ENCODE results near the gene UFD1.

UFD1 gene

GRCh38 chr22:19507534-19507861 lies 28.5 kb upstream of the UFD1 start:
- Mint-ChIP-seq H3K9me3 (no peaks in the 10 kb centered on the region), H3K4me3 (no peak overlapping the region), H3K27me3 (no peaks in the 10 kb centered on the region), H3K36me3 (peaks cover 55% of the 10 kb centered on the region), H3K4me1 (peaks cover 33% of the 10 kb centered on the region), H3K27ac (peak overlapping the region; percentile 76)
- DNase-seq, result no peak
- CTCF ChIA-PET, result interaction anchor here (0.8 kb wide), 1 partner anchor 23 kb away, joined by 3 read pairs; no protein-coding TSS in a partner anchor

- CTCF ChIA-PET, result interaction anchor here (1.2 to 2.0 kb wide), 2 partner anchors 10 to 123 kb away, joined by 3 to 10 read pairs; no protein-coding TSS in a partner anchor
- no peak overlapping the region for H3K4me3 Mint-ChIP-seq
- no peaks in the 10 kb centered on the region for H3K27me3 Mint-ChIP-seq
- no peak for DNase-seq
- no peaks in the 10 kb centered on the region for H3K9me3 Mint-ChIP-seq
- peak overlapping the region; percentile 86 for H3K27ac Mint-ChIP-seq
- H3K36me3 Mint-ChIP-seq, result peaks cover 45% of the 10 kb centered on the region
- peaks cover 33% of the 10 kb centered on the region for H3K4me1 Mint-ChIP-seq
These were observed 27.2 kb upstream of the UFD1 start for GRCh38 chr22:19506212-19506611.

GRCh38 chr22:19505735-19506126 lies 26.7 kb upstream of the UFD1 start:
- CTCF ChIA-PET, result interaction anchor here (1.2 to 2.0 kb wide), 2 partner anchors 9 to 124 kb away, joined by 3 to 10 read pairs; no protein-coding TSS in a partner anchor
- H3K4me1 Mint-ChIP-seq, result peaks cover 33% of the 10 kb centered on the region
- H3K9me3 Mint-ChIP-seq, result no peaks in the 10 kb centered on the region
- peak overlapping the region; percentile 86 for H3K27ac Mint-ChIP-seq
- H3K36me3 Mint-ChIP-seq, result peaks cover 42% of the 10 kb centered on the region
- H3K27me3 Mint-ChIP-seq, result no peaks in the 10 kb centered on the region
- DNase-seq, result no peak
- H3K4me3 Mint-ChIP-seq, result no peak overlapping the region

- CTCF ChIA-PET, result interaction anchor here (0.6 to 2.0 kb wide), 3 partner anchors 9 to 293 kb away, joined by 3 to 10 read pairs (median 3); no protein-coding TSS in a partner anchor
- Mint-ChIP-seq H3K9me3 (no peaks in the 10 kb centered on the region), H3K27me3 (no peaks in the 10 kb centered on the region), H3K4me3 (no peak overlapping the region), H3K36me3 (peaks cover 47% of the 10 kb centered on the region), H3K27ac (peak overlapping the region; percentile 86), H3K4me1 (peaks cover 33% of the 10 kb centered on the region)
- DNase-seq, result peak; percentile 54
These were observed 26.1 kb upstream of the UFD1 start for GRCh38 chr22:19504900-19505734.

- DNase-seq, result no peak
- H3K36me3 Mint-ChIP-seq, result peaks cover 45% of the 10 kb centered on the region
- H3K4me3 Mint-ChIP-seq, result no peak overlapping the region
- H3K27ac Mint-ChIP-seq, result peak overlapping the region; percentile 86
- CTCF ChIA-PET, result no interaction called here
- H3K4me1 Mint-ChIP-seq, result peaks cover 33% of the 10 kb centered on the region
- no peaks in the 10 kb centered on the region for H3K27me3 Mint-ChIP-seq
- H3K9me3 Mint-ChIP-seq, result no peaks in the 10 kb centered on the region
These were observed 24.9 kb upstream of the UFD1 start for GRCh38 chr22:19503869-19504268.

- H3K27me3 Mint-ChIP-seq, result no peaks in the 10 kb centered on the region
- CTCF ChIA-PET, result interaction anchor here (1.0 kb wide), 1 partner anchor 23 kb away, joined by 5 read pairs; no protein-coding TSS in a partner anchor
- no peak overlapping the region for H3K4me3 Mint-ChIP-seq
- H3K9me3 Mint-ChIP-seq, result no peaks in the 10 kb centered on the region
- no peak overlapping the region for H3K27ac Mint-ChIP-seq
- peaks cover 33% of the 10 kb centered on the region for H3K4me1 Mint-ChIP-seq
- no peak for DNase-seq
- H3K36me3 Mint-ChIP-seq, result peaks cover 46% of the 10 kb centered on the region
These were observed 24.4 kb upstream of the UFD1 start for GRCh38 chr22:19503367-19503766.

- Mint-ChIP-seq H3K4me3 (no peak overlapping the region), H3K4me1 (peaks cover 33% of the 10 kb centered on the region), H3K27me3 (no peaks in the 10 kb centered on the region), H3K9me3 (no peaks in the 10 kb centered on the region), H3K36me3 (peaks cover 44% of the 10 kb centered on the region), H3K27ac (no peak overlapping the region)
- CTCF ChIA-PET, result interaction anchor here (2.2 kb wide), 1 partner anchor 128 kb away, joined by 8 read pairs; no protein-coding TSS in a partner anchor
- DNase-seq, result no peak
These were observed 23.0 kb upstream of the UFD1 start for GRCh38 chr22:19501897-19502447.

GRCh38 chr22:19499880-19500242 lies 20.9 kb upstream of the UFD1 start:
- H3K4me1 Mint-ChIP-seq, result peaks cover 24% of the 10 kb centered on the region
- no peak overlapping the region for H3K4me3 Mint-ChIP-seq
- CTCF ChIA-PET, result no interaction called here
- no peak for DNase-seq
- H3K27me3 Mint-ChIP-seq, result no peaks in the 10 kb centered on the region
- peaks cover 31% of the 10 kb centered on the region for H3K36me3 Mint-ChIP-seq
- H3K27ac Mint-ChIP-seq, result no peak overlapping the region
- H3K9me3 Mint-ChIP-seq, result no peaks in the 10 kb centered on the region

- CTCF ChIA-PET, result interaction anchor here (4.2 kb wide), 1 partner anchor 130 kb away, joined by 29 read pairs; no protein-coding TSS in a partner anchor
- no peak for DNase-seq
- peaks cover 28% of the 10 kb centered on the region for H3K36me3 Mint-ChIP-seq
- peaks cover 19% of the 10 kb centered on the region for H3K4me1 Mint-ChIP-seq
- H3K9me3 Mint-ChIP-seq, result no peaks in the 10 kb centered on the region
- H3K4me3 Mint-ChIP-seq, result no peak overlapping the region
- no peaks in the 10 kb centered on the region for H3K27me3 Mint-ChIP-seq
- H3K27ac Mint-ChIP-seq, result no peak overlapping the region
These were observed 20.4 kb upstream of the UFD1 start for GRCh38 chr22:19499236-19499879.

GRCh38 chr22:19498866-19499190 lies 19.8 kb upstream of the UFD1 start:
- H3K36me3 Mint-ChIP-seq, result peaks cover 26% of the 10 kb centered on the region
- H3K27ac Mint-ChIP-seq, result no peak overlapping the region
- H3K27me3 Mint-ChIP-seq, result no peaks in the 10 kb centered on the region
- DNase-seq, result no peak
- H3K4me3 Mint-ChIP-seq, result no peak overlapping the region
- no peaks in the 10 kb centered on the region for H3K9me3 Mint-ChIP-seq
- H3K4me1 Mint-ChIP-seq, result peaks cover 14% of the 10 kb centered on the region
- CTCF ChIA-PET, result interaction anchor here (4.2 kb wide), 1 partner anchor 131 kb away, joined by 29 read pairs; no protein-coding TSS in a partner anchor

- Mint-ChIP-seq H3K27me3 (no peaks in the 10 kb centered on the region), H3K4me3 (no peak overlapping the region), H3K36me3 (peaks cover 26% of the 10 kb centered on the region), H3K9me3 (no peaks in the 10 kb centered on the region), H3K27ac (no peak overlapping the region), H3K4me1 (peaks cover 9% of the 10 kb centered on the region)
- no peak for DNase-seq
- CTCF ChIA-PET, result interaction anchor here (0.7 to 4.2 kb wide), 3 partner anchors 10 to 358 kb away, joined by 3 to 29 read pairs (median 3); no protein-coding TSS in a partner anchor
These were observed 19.3 kb upstream of the UFD1 start for GRCh38 chr22:19498154-19498865.

GRCh38 chr22:19497245-19497644 lies 18.3 kb upstream of the UFD1 start:
- no peaks in the 10 kb centered on the region for H3K27me3 Mint-ChIP-seq
- H3K4me3 Mint-ChIP-seq, result no peak overlapping the region
- no peaks in the 10 kb centered on the region for H3K9me3 Mint-ChIP-seq
- H3K27ac Mint-ChIP-seq, result no peak overlapping the region
- CTCF ChIA-PET, result interaction anchor here (0.9 to 4.2 kb wide), 2 partner anchors 9 to 132 kb away, joined by 3 to 29 read pairs; no protein-coding TSS in a partner anchor
- H3K36me3 Mint-ChIP-seq, result peaks cover 29% of the 10 kb centered on the region
- DNase-seq, result no peak
- peaks cover 10% of the 10 kb centered on the region for H3K4me1 Mint-ChIP-seq

GRCh38 chr22:19496324-19496630 lies 17.3 kb upstream of the UFD1 start:
- CTCF ChIA-PET, result interaction anchor here (0.7 to 4.2 kb wide), 5 partner anchors 9 to 136 kb away, joined by 3 to 29 read pairs (median 5); no protein-coding TSS in a partner anchor
- DNase-seq, result no peak
- peaks cover 36% of the 10 kb centered on the region for H3K36me3 Mint-ChIP-seq

More at GRCh38 chr22:19496324-19496630, 17.3 kb upstream of the UFD1 start:
- Mint-ChIP-seq H3K27ac (no peak overlapping the region), H3K4me1 (peaks cover 10% of the 10 kb centered on the region), H3K4me3 (no peak overlapping the region), H3K9me3 (no peaks in the 10 kb centered on the region), H3K27me3 (no peaks in the 10 kb centered on the region)

Measured in activated naive CD4-positive, alpha-beta T cell treated with anti-CD3 and anti-CD28 coated beads, Interleukin-2, amount 10 ng/mL, durations not matched to agents 7 days and 5 days (primary cell).